ENCODE measurements around the gene PLD6. TPM values are rescaled to one million over a fixed set of nuclear protein-coding genes. Genes with fewer than 3 reads are reported as not detected.
"Not testable (repeated sequence)": the region's sequence is repeated elsewhere in the genome, so short reads cannot be mapped to it uniquely, and the experiment has no call there.

The PLD6 gene
- total RNA-seq (2014; rRNA removed; shearing (Covaris generic)): 10.8 and 15.1 TPM in 2 replicates

- peak; percentile 60 for DNase-seq (ENCODE audit: low spot score)
Measured at GRCh38 chr17:17206124-17206912, at the start of gene PLD6. Gene PLD6 (minus strand): TSS chr17:17206333. CDS start chr17:17206286, 47 bp downstream.

- not testable (repeated sequence) for DNase-seq (ENCODE audit: low spot score)
Measured at GRCh38 chr17:17255689-17256088, 49.6 kb upstream of the PLD6 start.

- no peak for DNase-seq (ENCODE audit: low spot score)
Measured at GRCh38 chr17:17254036-17254435, 47.9 kb upstream of the PLD6 start.

- no peak for DNase-seq (ENCODE audit: low spot score)
Measured at GRCh38 chr17:17253406-17253805, 47.3 kb upstream of the PLD6 start.

- DNase-seq (ENCODE audit: low spot score): no peak
Measured at GRCh38 chr17:17252149-17252661, 46.1 kb upstream of the PLD6 start.

- no peak for DNase-seq (ENCODE audit: low spot score)
Measured at GRCh38 chr17:17246879-17247278, 40.7 kb upstream of the PLD6 start.

- DNase-seq (ENCODE audit: low spot score): no peak
Measured at GRCh38 chr17:17243163-17243562, 37.0 kb upstream of the PLD6 start.

GRCh38 chr17:17242246-17242645 is 36.1 kb upstream of the PLD6 start:
- DNase-seq (ENCODE audit: low spot score): no peak

GRCh38 chr17:17241656-17242055 is 35.5 kb upstream of the PLD6 start:
- DNase-seq (ENCODE audit: low spot score): no peak

- no peak for DNase-seq (ENCODE audit: low spot score)
Measured at GRCh38 chr17:17239832-17240231, 33.7 kb upstream of the PLD6 start.

GRCh38 chr17:17237026-17237799 is 31.1 kb upstream of the PLD6 start, which contains the start of gene FLCN:
Gene FLCN (minus strand): TSS chr17:17237168. CDS start chr17:17228137, 9,031 bp downstream.
- DNase-seq (ENCODE audit: low spot score): peak; percentile 83

GRCh38 chr17:17236295-17237025 is 30.3 kb upstream of the PLD6 start:
- peak; percentile 34 for DNase-seq (ENCODE audit: low spot score)

GRCh38 chr17:17235212-17236174 is 29.4 kb upstream of the PLD6 start:
- DNase-seq (ENCODE audit: low spot score): peak; percentile 68

- no peak for DNase-seq (ENCODE audit: low spot score)
Measured at GRCh38 chr17:17232303-17232621, 26.1 kb upstream of the PLD6 start.

GRCh38 chr17:17231621-17232302 is 25.6 kb upstream of the PLD6 start:
- DNase-seq (ENCODE audit: low spot score): no peak

- DNase-seq (ENCODE audit: low spot score): no peak
Measured at GRCh38 chr17:17229416-17230384, 23.6 kb upstream of the PLD6 start.

GRCh38 chr17:17228521-17229279 is 22.6 kb upstream of the PLD6 start:
- DNase-seq (ENCODE audit: low spot score): no peak
